HepG2 (cell line): ENCODE measurements around the gene MAN2A2. TPM values are rescaled to one million over a fixed set of nuclear protein-coding genes. Genes with fewer than 3 reads are reported as not detected.

Experiments used
- ATAD3A ChIP-seq: sonication (generic); formaldehyde crosslinking; IDR thresholded peaks from 2 replicates; pipeline ENCODE4 v1.4.0; 2020; ENCODE audit warnings: missing genetic modification reagents
- EP300 ChIP-seq, 3 experiments: sonication (generic) in 1 of 3; formaldehyde crosslinking in 1 of 3; IDR thresholded peaks; 2 replicates each; pipeline versions ENCODE4 v1.5.1 to v1.6.1; 2011 to 2020; ENCODE audit warnings: low read depth in 2 of 3, low read length in 2 of 3, borderline replicate concordance in 1 of 3, improper control_type of control experiment in 1 of 3, mild to moderate bottlenecking in 1 of 3, missing genetic modification reagents in 1 of 3, moderate library complexity in 1 of 3
- HMGA1 ChIP-seq: sonication (generic); formaldehyde crosslinking; conservative IDR thresholded peaks from 2 replicates; pipeline ENCODE4 v1.4.0; 2020; ENCODE audit warnings: missing genetic modification reagents
- HOXA3 ChIP-seq: sonication (generic); formaldehyde crosslinking; IDR thresholded peaks from 2 replicates; pipeline ENCODE4 v1.5.0; 2020; ENCODE audit warnings: missing genetic modification reagents
- NCOA1 ChIP-seq: sonication (generic); formaldehyde crosslinking; IDR thresholded peaks from 2 replicates; pipeline ENCODE4 v1.9.0; 2021; ENCODE audit warnings: missing genetic modification reagents
- STAG1 ChIP-seq: sonication (generic); formaldehyde crosslinking; IDR thresholded peaks from 2 replicates; pipeline ENCODE4 v1.4.0; 2020; ENCODE audit warnings: missing genetic modification reagents
- ZNF18 ChIP-seq: sonication (generic); formaldehyde crosslinking; IDR thresholded peaks from 2 replicates; pipeline ENCODE4 v1.8.0; 2022; ENCODE audit warnings: mild to moderate bottlenecking, missing genetic modification reagents; ENCODE audit not compliant: insufficient replicate concordance
- ZNF30 ChIP-seq: sonication (generic); formaldehyde crosslinking; IDR thresholded peaks from 2 replicates; pipeline ENCODE4 v1.5.0; 2020; ENCODE audit warnings: mild to moderate bottlenecking, missing genetic modification reagents
- ZNF687 ChIP-seq: sonication (generic); formaldehyde crosslinking; IDR thresholded peaks from 2 replicates; pipeline ENCODE4 v1.5.1; 2020; ENCODE audit warnings: mild to moderate bottlenecking, missing genetic modification reagents, moderate library complexity
- ZNF782 ChIP-seq: sonication (generic); formaldehyde crosslinking; IDR thresholded peaks from 2 replicates; pipeline ENCODE4 v1.4.0; 2020; ENCODE audit warnings: missing genetic modification reagents, mild to moderate bottlenecking, borderline replicate concordance
- polyA plus RNA-seq, 8 experiments: library from polyadenylated mRNA; depleted of rRNA in 3 of 8; stranded (reverse) in 7 of 8; unstranded in 1 of 8; fragments of >200 nt; fragmentation: Illumina TruSeq in 4 of 8; extraction: Trizol in 4 of 8; gene quantifications; 2 replicates each; pipeline versions ENCODE4 v1.2.1 to v1.2.3, GENCODE V29; 2011 to 2016; ENCODE audit warnings: low read depth in 4 of 8, missing spikeins in 1 of 8, mixed read lengths in 1 of 8; ENCODE audit not compliant: insufficient read depth in 1 of 8
- total RNA-seq, 5 experiments: library from RNA; depleted of rRNA; stranded (reverse); fragments of >200 nt; fragmentation: Illumina TruSeq; extraction: Trizol; gene quantifications; 2 replicates each; pipeline ENCODE4 v1.2.3, GENCODE V29; 2016; ENCODE audit warnings: low read depth in 1 of 5
- TF ChIP-seq, protein P1 (sequence below): sonication (generic); formaldehyde crosslinking; IDR thresholded peaks from 2 replicates; pipeline ENCODE4 v1.4.0; 2020; ENCODE audit warnings: mild to moderate bottlenecking, missing genetic modification reagents, borderline replicate concordance
- TF ChIP-seq, protein P2 (sequence below): IDR thresholded peaks from 2 replicates; pipeline ENCODE4 v1.6.1; 2016; ENCODE audit warnings: missing compliant biosample characterization, missing genetic modification reagents, borderline replicate concordance
- TF ChIP-seq, protein P3 (sequence below): sonication (generic); formaldehyde crosslinking; IDR thresholded peaks from 2 replicates; pipeline ENCODE4 v1.5.1; 2020; ENCODE audit warnings: missing genetic modification reagents, mild to moderate bottlenecking, borderline replicate concordance
- TF ChIP-seq, protein P4 (sequence below): sonication (generic); formaldehyde crosslinking; conservative IDR thresholded peaks from 2 replicates; pipeline ENCODE4 v1.8.0; 2022; ENCODE audit warnings: mild to moderate bottlenecking, moderate library complexity, missing genetic modification reagents

MAN2A2 gene
- total and polyA plus RNA-seq, 2 of the 13 experiments (the other 11 are each of a cell fraction or from before 2014, with no cell fraction given), result 17.5 to 51.5 TPM

DNA sequence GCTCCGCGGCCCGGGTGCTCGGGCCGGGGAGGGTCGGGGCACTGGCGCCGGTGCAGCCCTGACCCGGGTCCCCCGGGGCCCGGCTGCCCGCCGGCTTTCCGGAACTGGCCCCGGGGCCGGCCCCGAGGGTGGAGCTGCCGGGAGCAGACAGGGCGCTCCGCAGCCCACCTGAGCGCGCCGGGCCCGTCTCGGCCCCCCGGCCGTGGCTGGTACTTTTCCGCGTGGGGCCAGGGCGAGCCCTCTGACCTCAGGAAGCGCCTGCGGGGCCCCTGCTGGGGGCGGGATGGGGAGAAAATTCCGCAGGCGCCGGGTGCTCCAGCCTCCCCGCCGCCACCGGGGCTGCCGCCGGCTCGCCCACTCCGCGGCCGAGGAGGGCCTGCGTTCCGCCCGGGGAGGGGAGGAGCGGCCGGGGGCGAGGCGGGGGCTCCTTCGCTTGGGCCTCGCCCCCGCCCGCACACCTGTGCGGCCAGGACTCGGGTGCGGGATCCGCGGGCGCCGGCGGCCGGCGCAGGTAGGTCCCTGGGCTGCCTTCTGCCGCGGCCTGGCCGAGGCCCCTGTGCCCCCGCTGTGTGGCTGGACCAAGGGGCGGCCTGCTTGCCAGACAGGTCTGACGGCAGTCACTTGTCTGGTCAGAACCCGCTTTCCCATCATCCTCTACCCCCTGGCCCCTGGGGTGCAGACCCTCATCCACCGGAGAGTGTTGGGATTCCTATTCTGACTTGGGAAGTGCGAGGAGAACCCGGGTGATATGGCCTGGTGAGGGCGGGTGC lies 31.2 kb upstream of the MAN2A2 start (continued):
- no peak for TF ChIP-seq ZNF18 (CRISPR knock-in tag)
- TF ChIP-seq HMGA1 (CRISPR knock-in tag), result no peak
- TF ChIP-seq ZNF687 (CRISPR knock-in tag), result peak; percentile 47; the same call in 1 of the 2 replicates
- TF ChIP-seq ATAD3A (CRISPR knock-in tag), result no peak
- TF ChIP-seq, protein P1, sequence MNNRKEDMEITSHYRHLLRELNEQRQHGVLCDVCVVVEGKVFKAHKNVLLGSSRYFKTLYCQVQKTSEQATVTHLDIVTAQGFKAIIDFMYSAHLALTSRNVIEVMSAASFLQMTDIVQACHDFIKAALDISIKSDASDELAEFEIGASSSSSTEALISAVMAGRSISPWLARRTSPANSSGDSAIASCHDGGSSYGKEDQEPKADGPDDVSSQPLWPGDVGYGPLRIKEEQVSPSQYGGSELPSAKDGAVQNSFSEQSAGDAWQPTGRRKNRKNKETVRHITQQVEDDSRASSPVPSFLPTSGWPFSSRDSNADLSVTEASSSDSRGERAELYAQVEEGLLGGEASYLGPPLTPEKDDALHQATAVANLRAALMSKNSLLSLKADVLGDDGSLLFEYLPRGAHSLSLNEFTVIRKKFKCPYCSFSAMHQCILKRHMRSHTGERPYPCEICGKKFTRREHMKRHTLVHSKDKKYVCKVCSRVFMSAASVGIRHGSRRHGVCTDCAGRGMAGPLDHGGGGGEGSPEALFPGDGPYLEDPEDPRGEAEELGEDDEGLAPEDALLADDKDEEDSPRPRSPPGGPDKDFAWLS (CRISPR knock-in tag), result no peak
- TF ChIP-seq EP300 (IDR thresholded peaks at IDR 0.05; ENCODE audit: low read depth in 2 of 2, low read length in 2 of 2), result 0 out of 4 replicates have a peak, but pooled peaks of 1 of the 2 experiments have one; percentile 13
- no peak for TF ChIP-seq EP300 (CRISPR knock-in tag; IDR thresholded peaks at IDR 0.05; ENCODE audit: borderline replicate concordance)
- TF ChIP-seq STAG1 (CRISPR knock-in tag), result no peak
- TF ChIP-seq, protein P2, sequence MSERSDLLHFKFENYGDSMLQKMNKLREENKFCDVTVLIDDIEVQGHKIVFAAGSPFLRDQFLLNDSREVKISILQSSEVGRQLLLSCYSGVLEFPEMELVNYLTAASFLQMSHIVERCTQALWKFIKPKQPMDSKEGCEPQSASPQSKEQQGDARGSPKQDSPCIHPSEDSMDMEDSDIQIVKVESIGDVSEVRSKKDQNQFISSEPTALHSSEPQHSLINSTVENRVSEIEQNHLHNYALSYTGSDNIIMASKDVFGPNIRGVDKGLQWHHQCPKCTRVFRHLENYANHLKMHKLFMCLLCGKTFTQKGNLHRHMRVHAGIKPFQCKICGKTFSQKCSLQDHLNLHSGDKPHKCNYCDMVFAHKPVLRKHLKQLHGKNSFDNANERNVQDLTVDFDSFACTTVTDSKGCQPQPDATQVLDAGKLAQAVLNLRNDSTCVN (CRISPR knock-in tag), result no peak
- TF ChIP-seq NCOA1 (CRISPR knock-in tag), result no peak
- TF ChIP-seq, protein P3, sequence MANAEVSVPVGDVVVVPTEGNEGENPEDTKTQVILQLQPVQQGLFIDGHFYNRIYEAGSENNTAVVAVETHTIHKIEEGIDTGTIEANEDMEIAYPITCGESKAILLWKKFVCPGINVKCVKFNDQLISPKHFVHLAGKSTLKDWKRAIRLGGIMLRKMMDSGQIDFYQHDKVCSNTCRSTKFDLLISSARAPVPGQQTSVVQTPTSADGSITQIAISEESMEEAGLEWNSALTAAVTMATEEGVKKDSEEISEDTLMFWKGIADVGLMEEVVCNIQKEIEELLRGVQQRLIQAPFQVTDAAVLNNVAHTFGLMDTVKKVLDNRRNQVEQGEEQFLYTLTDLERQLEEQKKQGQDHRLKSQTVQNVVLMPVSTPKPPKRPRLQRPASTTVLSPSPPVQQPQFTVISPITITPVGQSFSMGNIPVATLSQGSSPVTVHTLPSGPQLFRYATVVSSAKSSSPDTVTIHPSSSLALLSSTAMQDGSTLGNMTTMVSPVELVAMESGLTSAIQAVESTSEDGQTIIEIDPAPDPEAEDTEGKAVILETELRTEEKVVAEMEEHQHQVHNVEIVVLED (CRISPR knock-in tag), result no peak
- 0 out of 2 replicates have a peak, but pooled peaks have one; percentile 10 for TF ChIP-seq HOXA3 (CRISPR knock-in tag)
- no peak for TF ChIP-seq ZNF782 (CRISPR knock-in tag)
- no peak for TF ChIP-seq ZNF30
- TF ChIP-seq, protein P4, sequence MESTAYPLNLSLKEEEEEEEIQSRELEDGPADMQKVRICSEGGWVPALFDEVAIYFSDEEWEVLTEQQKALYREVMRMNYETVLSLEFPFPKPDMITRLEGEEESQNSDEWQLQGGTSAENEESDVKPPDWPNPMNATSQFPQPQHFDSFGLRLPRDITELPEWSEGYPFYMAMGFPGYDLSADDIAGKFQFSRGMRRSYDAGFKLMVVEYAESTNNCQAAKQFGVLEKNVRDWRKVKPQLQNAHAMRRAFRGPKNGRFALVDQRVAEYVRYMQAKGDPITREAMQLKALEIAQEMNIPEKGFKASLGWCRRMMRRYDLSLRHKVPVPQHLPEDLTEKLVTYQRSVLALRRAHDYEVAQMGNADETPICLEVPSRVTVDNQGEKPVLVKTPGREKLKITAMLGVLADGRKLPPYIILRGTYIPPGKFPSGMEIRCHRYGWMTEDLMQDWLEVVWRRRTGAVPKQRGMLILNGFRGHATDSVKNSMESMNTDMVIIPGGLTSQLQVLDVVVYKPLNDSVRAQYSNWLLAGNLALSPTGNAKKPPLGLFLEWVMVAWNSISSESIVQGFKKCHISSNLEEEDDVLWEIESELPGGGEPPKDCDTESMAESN (CRISPR knock-in tag), result no peak
